NCI-H460 (cell line): Measurements from ENCODE around the gene FOLR1. TPM values are rescaled to one million over a fixed set of nuclear protein-coding genes. Genes with fewer than 3 reads are reported as not detected.

Experiments used
- DNase-seq: peaks from one replicate; pipeline ENCODE4 v3.0.0-alpha.2; 2016; ENCODE audit warnings: low read depth; ENCODE audit errors: extremely low read depth
- total RNA-seq: library from RNA; depleted of rRNA; stranded (reverse); fragments of >200 nt; shearing (Covaris generic); gene quantifications from 2 replicates; pipeline ENCODE4 v1.2.3, GENCODE V29; 2014

The FOLR1 gene
- total RNA-seq, 1 experiment from 2014 or later, result not detected

- DNase-seq, result peak; percentile 70
Observed at GRCh38 chr11:72222907-72223614, 31.1 kb downstream of the FOLR1 start.

- peak; percentile 38 for DNase-seq
Observed at GRCh38 chr11:72223615-72224563, 31.9 kb downstream of the FOLR1 start.

GRCh38 chr11:72224564-72225410 lies 32.8 kb downstream of the FOLR1 start, which contains the start of gene INPPL1:
Gene INPPL1 (plus strand): TSS chr11:72224767. CDS start chr11:72224985, 218 bp downstream.
- DNase-seq, result peak; percentile 18

- DNase-seq, result no peak
Observed at GRCh38 chr11:72225411-72225951, 33.5 kb downstream of the FOLR1 start.

GRCh38 chr11:72226701-72227100 lies 34.8 kb downstream of the FOLR1 start:
- DNase-seq, result no peak

GRCh38 chr11:72227316-72228228 lies 35.6 kb downstream of the FOLR1 start:
- no peak for DNase-seq

- DNase-seq, result no peak
Observed at GRCh38 chr11:72228229-72228843, 36.4 kb downstream of the FOLR1 start.

GRCh38 chr11:72228844-72229231 lies 36.9 kb downstream of the FOLR1 start:
- DNase-seq, result no peak

GRCh38 chr11:72229336-72229924 lies 37.5 kb downstream of the FOLR1 start:
- DNase-seq, result no peak

GRCh38 chr11:72229925-72230763 lies 38.2 kb downstream of the FOLR1 start:
- no peak for DNase-seq

- DNase-seq, result no peak
Observed at GRCh38 chr11:72230764-72231365, 38.9 kb downstream of the FOLR1 start.

GRCh38 chr11:72231396-72232259 lies 39.7 kb downstream of the FOLR1 start:
- DNase-seq, result no peak

GRCh38 chr11:72232260-72233055 lies 40.5 kb downstream of the FOLR1 start:
- no peak for DNase-seq

- DNase-seq, result no peak
Observed at GRCh38 chr11:72233056-72233772, 41.3 kb downstream of the FOLR1 start.
